GM18870 (cell line): ENCODE measurements around the gene SDHAF1.

ENCODE experiments used
- ATAC-seq: cut with Tn5 transposase; IDR thresholded peaks from one replicate; pipeline ENCODE4 v1.9.1; 2021; ENCODE audit warnings: moderate library complexity; ENCODE audit not compliant: unreplicated experiment

Gene SDHAF1

GRCh38 chr19:35986664-35987570 is 8.1 kb upstream of the SDHAF1 start:
- no peak for ATAC-seq

- no peak for ATAC-seq
Observed at GRCh38 chr19:35987571-35987896, 7.5 kb upstream of the SDHAF1 start.

- no peak for ATAC-seq
Observed at GRCh38 chr19:35988824-35989223, 6.2 kb upstream of the SDHAF1 start.

GRCh38 chr19:35990156-35990555 is 4.8 kb upstream of the SDHAF1 start:
- no peak for ATAC-seq

GRCh38 chr19:35990771-35991730 is 3.9 kb upstream of the SDHAF1 start:
- ATAC-seq, result no peak

GRCh38 chr19:35991731-35992450 is 3.1 kb upstream of the SDHAF1 start:
- no peak for ATAC-seq

GRCh38 chr19:35992907-35993765 is 1.9 kb upstream of the SDHAF1 start:
- ATAC-seq, result no peak

- ATAC-seq, result no peak
Observed at GRCh38 chr19:35993923-35994598, 927 bp upstream of the SDHAF1 start.

GRCh38 chr19:35996777-35997176 is 1.8 kb downstream of the SDHAF1 start:
- ATAC-seq, result no peak

- ATAC-seq, result no peak
Observed at GRCh38 chr19:36001605-36002004, 6.6 kb downstream of the SDHAF1 start.

- no peak for ATAC-seq
Observed at GRCh38 chr19:36003284-36003683, 8.3 kb downstream of the SDHAF1 start.

GRCh38 chr19:36006955-36007354 is 12.0 kb downstream of the SDHAF1 start:
- ATAC-seq, result no peak

- no peak for ATAC-seq
Observed at GRCh38 chr19:36008336-36008978, 13.5 kb downstream of the SDHAF1 start, which contains the start of gene SYNE4. SYNE4 (minus strand) TSS chr19:36008813; CDS start chr19:36008681, 132 bp downstream.

GRCh38 chr19:36009220-36009619 is 14.2 kb downstream of the SDHAF1 start:
- no peak for ATAC-seq

- ATAC-seq, result no peak
Observed at GRCh38 chr19:36009633-36010379, 14.8 kb downstream of the SDHAF1 start.

- no peak for ATAC-seq
Observed at GRCh38 chr19:36010402-36010801, 15.4 kb downstream of the SDHAF1 start.

GRCh38 chr19:36013280-36014011 is 18.5 kb downstream of the SDHAF1 start:
- ATAC-seq, result no peak
